Measurements from ENCODE around the gene DARS1. TPM values are rescaled to one million over a fixed set of nuclear protein-coding genes. Genes with fewer than 3 reads are reported as not detected.

Gene DARS1
- total RNA-seq, 1 donor from 2014 or later = 52.3 TPM

DNA sequence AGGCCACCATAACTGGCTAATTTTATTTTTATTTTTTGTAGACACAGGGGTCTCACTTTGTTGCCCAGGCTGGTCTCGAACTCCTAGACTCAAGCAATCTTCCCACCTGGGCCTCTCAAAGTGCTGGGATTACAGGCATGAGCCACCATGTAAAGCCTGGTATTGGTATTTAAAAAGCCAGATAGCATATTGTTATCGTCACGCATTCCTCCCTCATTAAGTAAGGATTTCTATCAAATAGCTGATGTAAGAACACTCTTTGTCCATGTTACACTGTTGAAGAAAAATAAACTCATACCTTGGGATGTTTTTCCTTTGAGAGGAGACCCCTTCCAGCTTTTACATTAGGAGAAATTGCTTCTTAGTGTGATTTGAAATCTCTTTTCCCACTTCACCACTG lies 39.2 kb upstream of the DARS1 start:
- DNase-seq (ENCODE audit: low spot score) = no peak
- H3K27me3 Mint-ChIP-seq (ENCODE audit: low read depth) = peaks cover 2% of the 10 kb centered on the region
- H3K9me3 Mint-ChIP-seq (ENCODE audit: low read depth) = no peaks in the 10 kb centered on the region
- H3K4me3 Mint-ChIP-seq (ENCODE audit: unreplicated experiment) = no peak overlapping the region
- H3K36me3 Mint-ChIP-seq (ENCODE audit: low read depth) = no peaks in the 10 kb centered on the region
- peaks cover 11% of the 10 kb centered on the region for H3K4me1 Mint-ChIP-seq (ENCODE audit: low read depth)
- H3K27ac Mint-ChIP-seq (ENCODE audit: unreplicated experiment) = no peak overlapping the region
- TF ChIP-seq, protein P1, sequence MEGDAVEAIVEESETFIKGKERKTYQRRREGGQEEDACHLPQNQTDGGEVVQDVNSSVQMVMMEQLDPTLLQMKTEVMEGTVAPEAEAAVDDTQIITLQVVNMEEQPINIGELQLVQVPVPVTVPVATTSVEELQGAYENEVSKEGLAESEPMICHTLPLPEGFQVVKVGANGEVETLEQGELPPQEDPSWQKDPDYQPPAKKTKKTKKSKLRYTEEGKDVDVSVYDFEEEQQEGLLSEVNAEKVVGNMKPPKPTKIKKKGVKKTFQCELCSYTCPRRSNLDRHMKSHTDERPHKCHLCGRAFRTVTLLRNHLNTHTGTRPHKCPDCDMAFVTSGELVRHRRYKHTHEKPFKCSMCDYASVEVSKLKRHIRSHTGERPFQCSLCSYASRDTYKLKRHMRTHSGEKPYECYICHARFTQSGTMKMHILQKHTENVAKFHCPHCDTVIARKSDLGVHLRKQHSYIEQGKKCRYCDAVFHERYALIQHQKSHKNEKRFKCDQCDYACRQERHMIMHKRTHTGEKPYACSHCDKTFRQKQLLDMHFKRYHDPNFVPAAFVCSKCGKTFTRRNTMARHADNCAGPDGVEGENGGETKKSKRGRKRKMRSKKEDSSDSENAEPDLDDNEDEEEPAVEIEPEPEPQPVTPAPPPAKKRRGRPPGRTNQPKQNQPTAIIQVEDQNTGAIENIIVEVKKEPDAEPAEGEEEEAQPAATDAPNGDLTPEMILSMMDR (IDR thresholded peaks at IDR 0.05) = no peak

- H3K27ac Mint-ChIP-seq (ENCODE audit: unreplicated experiment) = no peak overlapping the region
- no peaks in the 10 kb centered on the region for H3K9me3 Mint-ChIP-seq (ENCODE audit: low read depth)
- no peak overlapping the region for H3K4me3 Mint-ChIP-seq (ENCODE audit: unreplicated experiment)
- DNase-seq (ENCODE audit: low spot score) = no peak
- peaks cover 2% of the 10 kb centered on the region for H3K27me3 Mint-ChIP-seq (ENCODE audit: low read depth)
- no peaks in the 10 kb centered on the region for H3K36me3 Mint-ChIP-seq (ENCODE audit: low read depth)
- TF ChIP-seq, protein P1 (IDR thresholded peaks at IDR 0.05) = no peak
- peaks cover 11% of the 10 kb centered on the region for H3K4me1 Mint-ChIP-seq (ENCODE audit: low read depth)
Measured at GRCh38 chr2:136024185-136024584, 38.8 kb upstream of the DARS1 start.

- Mint-ChIP-seq H3K9me3 (ENCODE audit: low read depth) (no peaks in the 10 kb centered on the region), H3K36me3 (ENCODE audit: low read depth) (no peaks in the 10 kb centered on the region)
Measured at GRCh38 chr2:136023416-136023815, 38.0 kb upstream of the DARS1 start.

DNA sequence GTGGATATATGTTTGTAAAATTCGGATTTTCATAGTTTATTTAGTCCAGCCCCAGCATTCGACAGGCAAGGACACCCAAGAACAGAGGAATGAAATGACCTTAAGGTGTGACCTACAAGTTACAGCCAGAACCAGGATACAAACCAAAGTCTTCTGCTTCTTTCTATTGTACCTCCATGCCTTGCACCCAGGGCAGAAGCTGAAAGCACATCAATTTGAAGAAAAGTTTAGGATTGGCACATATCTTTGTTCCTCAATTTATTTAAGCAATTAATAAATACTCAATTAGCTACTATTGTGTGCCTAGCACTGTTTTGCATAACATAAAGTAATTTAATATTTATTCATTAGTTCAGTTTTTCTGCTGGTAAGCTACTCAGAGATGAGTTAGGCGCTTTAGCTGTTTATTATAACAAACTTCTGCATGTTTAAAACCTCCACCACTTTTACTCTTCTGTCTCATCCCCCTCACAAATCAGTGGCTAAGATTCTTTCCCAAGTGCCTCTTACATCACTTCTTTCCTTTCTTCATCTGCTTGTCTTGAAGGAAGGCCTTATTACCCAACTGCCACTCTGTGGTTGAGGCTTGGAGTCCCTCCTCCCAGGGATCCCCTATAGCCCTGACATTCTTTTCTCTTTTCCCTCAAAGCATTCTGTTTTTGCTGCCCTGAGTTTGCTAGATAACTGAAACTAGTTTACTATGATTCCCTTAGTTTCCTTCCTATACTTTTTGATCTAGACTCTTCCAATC lies 37.1 kb upstream of the DARS1 start:
- Mint-ChIP-seq H3K4me3 (ENCODE audit: unreplicated experiment) (no peak overlapping the region), H3K4me1 (ENCODE audit: low read depth) (peaks cover 11% of the 10 kb centered on the region), H3K27me3 (ENCODE audit: low read depth) (no peaks in the 10 kb centered on the region), H3K27ac (ENCODE audit: unreplicated experiment) (no peak overlapping the region), H3K36me3 (ENCODE audit: low read depth) (no peaks in the 10 kb centered on the region), H3K9me3 (ENCODE audit: low read depth) (no peaks in the 10 kb centered on the region)
- no peak for DNase-seq (ENCODE audit: low spot score)
- TF ChIP-seq, protein P1 (IDR thresholded peaks at IDR 0.05) = no peak

More at GRCh38 chr2:136023416-136023815, 38.0 kb upstream of the DARS1 start:
- Mint-ChIP-seq H3K27me3 (ENCODE audit: low read depth) (no peaks in the 10 kb centered on the region), H3K27ac (ENCODE audit: unreplicated experiment) (no peak overlapping the region), H3K4me3 (ENCODE audit: unreplicated experiment) (no peak overlapping the region), H3K4me1 (ENCODE audit: low read depth) (peaks cover 11% of the 10 kb centered on the region)
- no peak for DNase-seq (ENCODE audit: low spot score)
- TF ChIP-seq, protein P1 (IDR thresholded peaks at IDR 0.05) = no peak

GRCh38 chr2:136021976-136022375 lies 36.5 kb upstream of the DARS1 start:
- Mint-ChIP-seq H3K9me3 (ENCODE audit: low read depth) (no peaks in the 10 kb centered on the region), H3K4me3 (ENCODE audit: unreplicated experiment) (no peak overlapping the region), H3K4me1 (ENCODE audit: low read depth) (peaks cover 11% of the 10 kb centered on the region), H3K36me3 (ENCODE audit: low read depth) (no peaks in the 10 kb centered on the region), H3K27ac (ENCODE audit: unreplicated experiment) (no peak overlapping the region), H3K27me3 (ENCODE audit: low read depth) (no peaks in the 10 kb centered on the region)
- TF ChIP-seq, protein P1 (IDR thresholded peaks at IDR 0.05) = no peak
- no peak for DNase-seq (ENCODE audit: low spot score)

Data from chondrocyte (in vitro differentiated cells).